ENCODE results near the gene H1-8. TPM values are rescaled to one million over a fixed set of nuclear protein-coding genes. Genes with fewer than 3 reads are reported as not detected.

Gene H1-8
- total RNA-seq, 2 donors from 2014 or later = not detected

DNA sequence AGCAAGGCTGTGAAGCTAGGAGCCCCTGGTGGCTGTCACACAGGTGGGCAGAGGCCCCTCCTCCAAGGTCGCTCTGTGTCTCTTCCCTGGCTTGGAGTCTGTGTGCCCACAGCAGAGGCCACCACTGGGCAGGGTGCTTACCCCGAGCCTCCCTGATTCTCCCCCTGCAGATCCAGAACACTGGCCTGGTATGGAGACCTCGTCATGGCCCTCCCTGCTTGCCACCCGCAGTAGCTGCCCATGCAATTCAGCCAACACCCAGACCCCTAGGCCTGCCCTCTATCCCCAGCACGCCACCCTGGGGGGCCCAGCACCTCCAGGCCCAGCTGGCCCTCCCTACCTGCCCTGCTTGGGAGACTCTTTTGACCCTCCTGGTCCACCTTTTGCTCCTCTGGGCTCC is 20.0 kb upstream of the H1-8 start:
- DNase-seq (ENCODE audit: low spot score) (no peak), ATAC-seq (ENCODE audit: insufficient number of reproducible peaks, low FRiP score, low read depth) (no peak)
- TF ChIP-seq, protein P1, sequence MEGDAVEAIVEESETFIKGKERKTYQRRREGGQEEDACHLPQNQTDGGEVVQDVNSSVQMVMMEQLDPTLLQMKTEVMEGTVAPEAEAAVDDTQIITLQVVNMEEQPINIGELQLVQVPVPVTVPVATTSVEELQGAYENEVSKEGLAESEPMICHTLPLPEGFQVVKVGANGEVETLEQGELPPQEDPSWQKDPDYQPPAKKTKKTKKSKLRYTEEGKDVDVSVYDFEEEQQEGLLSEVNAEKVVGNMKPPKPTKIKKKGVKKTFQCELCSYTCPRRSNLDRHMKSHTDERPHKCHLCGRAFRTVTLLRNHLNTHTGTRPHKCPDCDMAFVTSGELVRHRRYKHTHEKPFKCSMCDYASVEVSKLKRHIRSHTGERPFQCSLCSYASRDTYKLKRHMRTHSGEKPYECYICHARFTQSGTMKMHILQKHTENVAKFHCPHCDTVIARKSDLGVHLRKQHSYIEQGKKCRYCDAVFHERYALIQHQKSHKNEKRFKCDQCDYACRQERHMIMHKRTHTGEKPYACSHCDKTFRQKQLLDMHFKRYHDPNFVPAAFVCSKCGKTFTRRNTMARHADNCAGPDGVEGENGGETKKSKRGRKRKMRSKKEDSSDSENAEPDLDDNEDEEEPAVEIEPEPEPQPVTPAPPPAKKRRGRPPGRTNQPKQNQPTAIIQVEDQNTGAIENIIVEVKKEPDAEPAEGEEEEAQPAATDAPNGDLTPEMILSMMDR (IDR thresholded peaks at IDR 0.05) = no peak
- Histone ChIP-seq H3K36me3 (no peaks in the 10 kb centered on the region), H3K9me3 (no peaks in the 10 kb centered on the region), H3K4me3 (no peak overlapping the region), H3K4me1 (ENCODE audit: control insufficient read depth in 1 of 2, low read depth in 2 of 2) (no peaks in the 10 kb centered on the region), H3K27ac (no peak overlapping the region), H3K27me3 (replicated peaks; ENCODE audit: insufficient read depth) (no peaks in the 10 kb centered on the region)

GRCh38 chr3:129524081-129524480 is 18.9 kb upstream of the H1-8 start:
- H3K36me3 ChIP-seq = no peaks in the 10 kb centered on the region
- no peak overlapping the region for H3K27ac ChIP-seq
- TF ChIP-seq, protein P1 (IDR thresholded peaks at IDR 0.05) = no peak
- H3K4me3 ChIP-seq = no peak overlapping the region
- peaks cover 0 to under 1% of the 10 kb centered on the region in 2 donors for H3K4me1 ChIP-seq (ENCODE audit: control insufficient read depth in 1 of 2, low read depth in 2 of 2)
- H3K9me3 ChIP-seq = no peaks in the 10 kb centered on the region
- H3K27me3 ChIP-seq (replicated peaks; ENCODE audit: insufficient read depth) = no peaks in the 10 kb centered on the region
- ATAC-seq (ENCODE audit: insufficient number of reproducible peaks, low FRiP score, low read depth) (no peak), DNase-seq (ENCODE audit: low spot score) (no peak)

DNA sequence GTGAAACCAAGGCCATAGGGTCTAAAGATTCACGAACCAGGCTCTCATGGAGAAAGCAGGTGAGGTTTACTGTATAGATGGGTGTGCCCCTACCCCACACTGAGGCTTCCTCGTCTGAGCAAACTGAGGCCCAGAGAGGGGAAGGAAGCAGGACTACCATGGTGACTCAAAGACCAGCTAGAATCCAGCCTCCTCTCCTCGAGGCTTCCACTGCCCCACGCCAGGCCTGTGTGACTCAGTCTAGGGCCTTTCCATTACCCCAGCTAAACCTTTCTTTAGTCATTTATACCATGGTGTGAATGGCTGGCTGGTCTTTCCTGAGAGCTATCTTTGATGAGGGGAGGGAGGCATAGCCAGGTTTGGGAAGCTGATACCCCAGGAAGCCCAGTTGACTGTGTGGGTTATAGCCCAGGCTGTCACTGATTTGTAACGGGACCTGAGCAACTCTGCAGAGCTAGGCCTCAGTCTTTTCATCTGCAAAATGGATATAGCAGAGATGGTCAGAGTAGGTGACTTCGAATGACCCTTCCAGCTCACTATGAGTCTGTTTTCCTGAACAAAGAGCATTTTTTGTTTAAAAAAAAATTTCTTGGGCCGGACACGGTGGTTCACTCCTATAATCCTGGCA is 17.5 kb upstream of the H1-8 start:
- ATAC-seq (ENCODE audit: insufficient number of reproducible peaks, low FRiP score, low read depth) (no peak), DNase-seq (ENCODE audit: low spot score) (no peak)
- Histone ChIP-seq H3K36me3 (no peaks in the 10 kb centered on the region), H3K4me3 (no peak overlapping the region), H3K4me1 (ENCODE audit: control insufficient read depth in 1 of 2, low read depth in 2 of 2) (peaks cover 0 to 12% of the 10 kb centered on the region in 2 donors), H3K27ac (no peak overlapping the region), H3K9me3 (no peaks in the 10 kb centered on the region), H3K27me3 (replicated peaks; ENCODE audit: insufficient read depth) (no peaks in the 10 kb centered on the region)
- TF ChIP-seq, protein P1 (IDR thresholded peaks at IDR 0.05) = no peak

DNA sequence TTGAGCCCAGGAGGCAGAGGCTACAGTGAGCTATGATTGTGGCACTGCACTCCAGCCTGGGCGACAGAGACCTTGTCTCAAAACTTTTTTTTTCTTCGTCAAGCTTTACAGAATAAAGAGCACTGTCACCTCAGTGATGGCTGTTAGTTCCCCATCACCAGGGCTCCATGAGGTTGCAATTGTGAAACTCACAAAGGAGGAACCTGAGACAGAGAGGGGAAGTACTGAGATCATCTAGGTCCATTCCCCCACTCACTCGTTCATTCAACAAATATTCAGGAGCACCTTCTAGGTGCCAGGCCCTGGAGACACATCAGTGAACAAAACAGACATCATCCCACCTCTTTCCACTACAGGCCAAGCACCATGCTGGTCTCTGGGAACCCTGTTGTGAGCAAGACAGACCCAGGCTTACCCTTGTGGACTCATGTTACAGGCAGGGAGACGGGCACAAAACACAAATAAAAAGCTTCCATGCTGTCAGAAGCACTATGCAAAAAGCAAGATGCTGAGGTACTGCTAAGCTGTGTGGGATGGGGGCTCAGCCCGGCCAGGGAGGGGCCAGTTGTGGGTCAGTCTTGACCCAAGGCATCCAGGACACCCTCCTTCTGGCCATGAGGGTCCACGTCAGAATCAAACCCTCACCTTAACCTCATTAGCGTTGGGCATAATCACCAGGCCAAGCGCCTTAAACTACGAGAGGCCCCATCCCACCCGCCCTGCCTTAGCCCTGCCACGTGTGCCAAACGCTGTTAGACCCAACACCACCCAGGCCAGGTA is 16.7 kb upstream of the H1-8 start:
- no peaks in the 10 kb centered on the region for H3K27me3 ChIP-seq (replicated peaks; ENCODE audit: insufficient read depth)
- DNase-seq (ENCODE audit: low spot score) = no peak
- H3K9me3 ChIP-seq = no peaks in the 10 kb centered on the region
- no peak for ATAC-seq (ENCODE audit: insufficient number of reproducible peaks, low FRiP score, low read depth)
- no peak overlapping the region for H3K27ac ChIP-seq
- no peak overlapping the region for H3K4me3 ChIP-seq
- peaks cover 0 to 12% of the 10 kb centered on the region in 2 donors for H3K4me1 ChIP-seq (ENCODE audit: control insufficient read depth in 1 of 2, low read depth in 2 of 2)
- H3K36me3 ChIP-seq = no peaks in the 10 kb centered on the region
- TF ChIP-seq, protein P1 (IDR thresholded peaks at IDR 0.05) = no peak

GRCh38 chr3:129527262-129527661 is 15.7 kb upstream of the H1-8 start:
- H3K9me3 ChIP-seq = no peaks in the 10 kb centered on the region
- peaks cover 0 to 12% of the 10 kb centered on the region in 2 donors for H3K4me1 ChIP-seq (ENCODE audit: control insufficient read depth in 1 of 2, low read depth in 2 of 2)
- DNase-seq (ENCODE audit: low spot score) (no peak), ATAC-seq (ENCODE audit: insufficient number of reproducible peaks, low FRiP score, low read depth) (no peak)
- H3K36me3 ChIP-seq = no peaks in the 10 kb centered on the region
- no peak overlapping the region for H3K27ac ChIP-seq
- TF ChIP-seq, protein P1 (IDR thresholded peaks at IDR 0.05) = no peak
- no peaks in the 10 kb centered on the region for H3K27me3 ChIP-seq (replicated peaks; ENCODE audit: insufficient read depth)
- H3K4me3 ChIP-seq = no peak overlapping the region

Data from thoracic aorta (tissue), 2 donors.